A549 (cell line): ENCODE data around the gene AVPI1.

Source experiments
- ATOH8 ChIP-seq: fragments of 250-450 bp; sonication (Bioruptor Pico); IDR thresholded peaks from 2 replicates; pipeline ENCODE4 v1.5.0; 2020; ENCODE audit warnings: low read depth, mild to moderate bottlenecking, moderate library complexity
- CEBPB ChIP-seq, 2 experiments: fragments of >200 bp in 1 of 2; sonication (Bioruptor Twin) in 1 of 2; formaldehyde crosslinking in 1 of 2; IDR thresholded peaks; 2 replicates each; pipeline ENCODE4 v1.6.1; 2012 to 2016
- CHD4 ChIP-seq: fragments of 200-600 bp; sonication (generic); IDR thresholded peaks from 2 replicates; pipeline ENCODE4 v1.6.1; 2016; ENCODE audit warnings: antibody characterized with exemption, mild to moderate bottlenecking, borderline replicate concordance
- CTCF ChIP-seq: fragments of >200 bp; sonication (Bioruptor Twin); formaldehyde crosslinking; IDR thresholded peaks from 3 replicates; pipeline ENCODE4 v1.5.1; 2016
- HMGXB4 ChIP-seq: fragments of 250-450 bp; sonication (Bioruptor Pico); IDR thresholded peaks from 2 replicates; pipeline ENCODE4 v1.5.0; 2021; ENCODE audit warnings: mild to moderate bottlenecking, moderate library complexity, borderline replicate concordance
- NPAS2 ChIP-seq: fragments of 250-450 bp; sonication (Bioruptor Pico); IDR thresholded peaks from 2 replicates; pipeline ENCODE4 v1.8.0; 2022; ENCODE audit warnings: mild to moderate bottlenecking, moderate library complexity, borderline replicate concordance
- PHF8 ChIP-seq: fragments of 200-600 bp; sonication (generic); IDR thresholded peaks from 2 replicates; pipeline ENCODE4 v1.6.1; 2016; ENCODE audit warnings: low read depth, mild to moderate bottlenecking, antibody characterized with exemption, moderate library complexity, borderline replicate concordance
- POLR2A ChIP-seq: IDR thresholded peaks from 2 replicates; pipeline ENCODE4 v1.6.1; 2012; ENCODE audit warnings: mild to moderate bottlenecking, low read length
- POLR2AphosphoS2 ChIP-seq: conservative IDR thresholded peaks from 2 replicates; pipeline ENCODE4 v1.6.1; 2012; ENCODE audit warnings: low read length, improper control_type of control experiment, inconsistent platforms
- RAD21 ChIP-seq, 2 experiments: fragments of >200 bp in 1 of 2; sonication (Bioruptor Twin) in 1 of 2; formaldehyde crosslinking in 1 of 2; IDR thresholded peaks in 1 of 2; conservative IDR thresholded peaks in 1 of 2; 2 replicates in 1 of 2; 3 replicates in 1 of 2; pipeline ENCODE4 v1.6.1; 2012 to 2018; ENCODE audit warnings: inconsistent platforms in 1 of 2
- SMC3 ChIP-seq: fragments of >200 bp; sonication (Bioruptor Twin); formaldehyde crosslinking; IDR thresholded peaks from 3 replicates; pipeline ENCODE4 v1.6.1; 2018; ENCODE audit warnings: inconsistent platforms
- TF ChIP-seq, protein P1 (sequence below): IDR thresholded peaks from 2 replicates; pipeline ENCODE4 v1.6.1; 2012; ENCODE audit warnings: low read depth, borderline replicate concordance
- TF ChIP-seq, protein P2 (sequence below): fragments of 450-650 bp; IDR thresholded peaks from 2 replicates; pipeline ENCODE4 v1.6.1; 2014; ENCODE audit warnings: antibody characterized with exemption
- TF ChIP-seq, protein P3 (sequence below): IDR thresholded peaks from 2 replicates; pipeline ENCODE4 v1.6.1; 2012

- TF ChIP-seq CTCF: no peak
- TF ChIP-seq PHF8: no peak; the same call in 1 of the 2 replicates
- TF ChIP-seq SMC3: no peak
- TF ChIP-seq, protein P1, sequence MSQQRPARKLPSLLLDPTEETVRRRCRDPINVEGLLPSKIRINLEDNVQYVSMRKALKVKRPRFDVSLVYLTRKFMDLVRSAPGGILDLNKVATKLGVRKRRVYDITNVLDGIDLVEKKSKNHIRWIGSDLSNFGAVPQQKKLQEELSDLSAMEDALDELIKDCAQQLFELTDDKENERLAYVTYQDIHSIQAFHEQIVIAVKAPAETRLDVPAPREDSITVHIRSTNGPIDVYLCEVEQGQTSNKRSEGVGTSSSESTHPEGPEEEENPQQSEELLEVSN: peak; percentile 70; the same call in 1 of the 2 replicates
- TF ChIP-seq POLR2A: peak; percentile 45
- no peak for TF ChIP-seq ATOH8 (CRISPR knock-in tag)
- TF ChIP-seq NPAS2 (CRISPR knock-in tag): no peak
- TF ChIP-seq, protein P2, sequence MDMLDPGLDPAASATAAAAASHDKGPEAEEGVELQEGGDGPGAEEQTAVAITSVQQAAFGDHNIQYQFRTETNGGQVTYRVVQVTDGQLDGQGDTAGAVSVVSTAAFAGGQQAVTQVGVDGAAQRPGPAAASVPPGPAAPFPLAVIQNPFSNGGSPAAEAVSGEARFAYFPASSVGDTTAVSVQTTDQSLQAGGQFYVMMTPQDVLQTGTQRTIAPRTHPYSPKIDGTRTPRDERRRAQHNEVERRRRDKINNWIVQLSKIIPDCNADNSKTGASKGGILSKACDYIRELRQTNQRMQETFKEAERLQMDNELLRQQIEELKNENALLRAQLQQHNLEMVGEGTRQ: peak; percentile 42
- TF ChIP-seq HMGXB4 (CRISPR knock-in tag): no peak
- no peak for TF ChIP-seq RAD21 (conservative IDR thresholded peaks at IDR 0.05 in 1 of 2, IDR thresholded peaks at IDR 0.05 in 1 of 2)
- TF ChIP-seq CHD4: no peak
- TF ChIP-seq, protein P3, sequence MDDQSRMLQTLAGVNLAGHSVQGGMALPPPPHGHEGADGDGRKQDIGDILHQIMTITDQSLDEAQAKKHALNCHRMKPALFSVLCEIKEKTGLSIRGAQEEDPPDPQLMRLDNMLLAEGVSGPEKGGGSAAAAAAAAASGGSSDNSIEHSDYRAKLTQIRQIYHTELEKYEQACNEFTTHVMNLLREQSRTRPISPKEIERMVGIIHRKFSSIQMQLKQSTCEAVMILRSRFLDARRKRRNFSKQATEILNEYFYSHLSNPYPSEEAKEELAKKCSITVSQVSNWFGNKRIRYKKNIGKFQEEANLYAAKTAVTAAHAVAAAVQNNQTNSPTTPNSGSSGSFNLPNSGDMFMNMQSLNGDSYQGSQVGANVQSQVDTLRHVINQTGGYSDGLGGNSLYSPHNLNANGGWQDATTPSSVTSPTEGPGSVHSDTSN: no peak
- no peak for TF ChIP-seq POLR2AphosphoS2
- TF ChIP-seq CEBPB (IDR thresholded peaks at IDR 0.05): peak in 1 of 2 experiments; percentile 54; a peak in 1 of 4 replicates
Observed at GRCh38 chr10:97640174-97640867, 46.7 kb downstream of the AVPI1 start, which contains the start of gene PI4K2A.
